ENCODE data around the gene ARMC9.
"Not testable (repeated sequence)": the region's sequence is repeated elsewhere in the genome, so short reads cannot be mapped to it uniquely, and the experiment has no call there.

ARMC9 gene

DNA sequence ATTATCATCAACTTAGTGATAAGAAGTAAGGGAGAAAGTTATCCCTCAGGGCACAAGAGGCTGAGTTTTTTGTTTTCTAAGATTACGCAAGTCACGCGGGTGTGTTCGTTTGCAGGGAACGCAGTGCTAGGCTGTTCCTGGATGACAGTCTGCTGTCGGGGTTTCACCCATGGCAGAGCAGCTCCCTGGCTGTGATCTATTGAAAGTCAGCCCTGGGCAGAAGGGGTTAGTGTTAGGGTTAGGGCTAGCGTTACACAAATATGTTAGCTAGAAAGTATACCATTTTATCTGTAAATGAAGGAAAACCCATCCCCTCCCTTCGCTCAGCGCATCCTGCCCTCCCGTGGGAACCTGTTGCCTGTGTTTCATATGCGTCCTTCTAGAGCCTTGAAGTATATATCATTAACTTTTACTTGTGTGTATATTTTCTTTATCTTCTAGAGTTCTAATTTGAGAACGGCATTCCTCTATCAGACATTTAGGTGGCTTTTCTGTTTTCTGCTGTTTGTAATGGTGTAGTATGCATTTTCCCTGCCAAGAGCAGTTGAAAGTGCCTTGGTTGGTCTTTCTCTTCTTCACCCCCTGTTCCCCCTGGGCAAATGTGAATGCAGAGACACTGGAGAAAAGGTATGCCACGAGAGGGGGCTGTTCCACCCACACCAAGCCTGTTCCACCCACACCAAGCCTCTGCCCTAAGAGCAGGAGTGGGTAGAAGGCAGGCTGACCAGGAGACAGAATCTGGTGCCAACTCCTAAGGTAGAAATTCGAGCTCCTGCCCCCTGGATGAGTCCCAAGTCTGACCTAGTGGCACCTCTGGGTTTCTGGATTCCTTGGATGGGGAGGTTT, 47.0 kb downstream of the ARMC9 start:
- DNase-seq = no peak

DNA sequence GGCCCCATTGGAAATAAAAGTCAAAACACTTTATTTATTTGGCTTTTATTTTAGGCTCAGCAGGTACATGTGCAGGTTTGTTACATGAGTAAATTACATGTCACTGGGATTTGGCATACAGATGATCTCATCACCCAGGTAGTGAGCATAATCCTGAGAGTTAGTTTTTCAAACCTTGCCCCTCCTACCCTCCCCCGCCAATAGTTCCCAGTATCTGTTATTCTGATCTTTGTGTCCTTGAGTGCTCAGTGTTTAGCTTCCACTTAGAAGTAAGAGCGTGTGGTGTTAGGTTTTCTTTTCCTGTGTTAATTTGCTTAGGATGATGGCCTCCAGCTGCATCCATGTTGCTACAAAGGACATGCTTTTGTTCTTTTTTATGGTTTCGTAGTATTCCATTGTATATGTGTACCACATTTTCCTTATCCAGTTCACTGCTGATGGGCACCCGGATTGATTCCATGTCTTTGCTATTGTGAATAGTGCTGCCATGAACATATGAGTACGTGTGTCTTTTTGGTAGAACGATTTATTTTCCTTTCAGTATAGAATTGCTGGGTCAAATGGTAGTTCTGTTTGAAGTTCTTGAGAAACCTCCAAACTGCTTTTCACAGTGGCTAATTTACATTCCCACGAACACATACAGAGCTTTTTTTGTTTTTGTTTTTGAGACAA, 47.9 kb downstream of the ARMC9 start:
- DNase-seq = no peak

DNA sequence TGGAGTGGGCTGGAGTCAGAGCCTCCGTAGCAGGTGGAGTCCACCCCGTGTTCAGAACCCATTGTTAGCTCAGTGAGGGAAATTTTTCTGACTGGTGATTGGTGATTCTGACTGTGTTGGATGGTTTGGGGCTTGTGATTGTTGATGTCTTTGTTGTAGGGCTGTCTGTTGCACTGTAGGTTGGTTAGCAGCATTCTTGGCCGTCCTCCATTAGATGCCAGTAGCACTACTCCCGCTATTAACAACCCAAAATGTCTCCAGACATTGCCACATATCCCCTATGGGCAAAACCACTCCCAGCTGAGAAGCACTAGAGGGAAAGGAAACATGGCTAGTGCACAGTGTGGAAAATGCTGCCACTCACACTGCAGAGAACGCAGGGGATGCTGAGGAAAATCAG, 51.7 kb downstream of the ARMC9 start:
- no peak for DNase-seq

DNA sequence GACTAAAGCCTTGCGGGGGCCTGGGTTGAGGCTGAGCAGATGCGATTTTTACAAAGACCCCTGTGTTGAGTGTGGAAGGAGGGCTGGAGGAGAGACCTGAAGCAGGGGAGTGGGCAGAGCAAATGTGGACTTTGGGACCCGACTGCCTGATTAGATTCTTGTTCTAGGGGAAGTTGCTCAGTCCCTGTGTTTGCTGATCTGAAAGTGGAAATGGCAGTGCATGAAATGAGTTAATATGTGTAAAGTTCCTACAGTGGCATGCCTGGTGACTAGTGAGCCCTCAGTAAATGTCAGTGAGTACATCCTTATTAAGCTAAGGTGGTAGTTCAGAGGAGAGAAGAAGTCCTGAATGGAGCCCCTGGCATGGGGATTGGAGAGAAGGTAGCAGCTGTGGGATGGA, 52.3 kb downstream of the ARMC9 start:
- no peak for DNase-seq

DNA sequence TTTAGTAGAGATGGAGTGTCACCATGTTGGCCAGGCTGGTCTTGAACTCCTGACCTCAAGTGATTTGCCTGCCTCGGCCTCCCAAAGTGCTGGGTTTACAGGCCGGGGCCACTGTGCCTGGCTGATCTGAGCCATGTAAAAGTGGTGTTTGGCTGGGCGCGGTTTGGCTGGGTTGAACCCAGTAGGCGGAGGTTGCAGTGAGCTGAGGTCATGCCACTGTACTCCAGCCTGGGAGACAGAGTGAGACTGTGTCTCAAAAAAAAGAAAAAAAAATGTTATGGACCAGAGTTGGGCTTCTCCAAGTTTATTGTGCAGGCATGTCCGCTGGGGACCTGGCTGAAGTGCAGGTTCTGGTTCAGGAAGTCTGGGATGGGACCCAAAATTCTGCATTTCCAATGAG, 54.9 kb downstream of the ARMC9 start:
- DNase-seq = not testable (repeated sequence)

DNA sequence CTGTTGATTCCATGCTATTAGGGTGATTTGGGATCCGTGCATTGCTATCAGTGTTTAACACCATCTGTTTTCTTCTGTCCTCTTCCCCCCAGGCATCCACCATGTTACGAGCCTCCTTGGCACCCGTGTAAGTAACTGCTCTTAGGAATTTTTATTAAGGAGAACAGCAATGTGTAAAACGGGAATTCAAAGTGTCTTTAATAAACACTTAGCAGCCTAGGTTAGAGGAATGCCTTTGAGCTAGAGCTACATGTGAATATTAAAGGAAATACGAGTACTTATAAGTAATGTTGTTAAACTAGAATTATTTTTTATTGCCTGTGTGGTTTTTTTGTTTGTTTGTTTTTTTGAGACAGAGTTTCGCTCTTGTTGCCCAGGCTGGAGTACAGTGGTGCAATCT, 58.1 kb downstream of the ARMC9 start:
- DNase-seq = peak; percentile 39

DNA sequence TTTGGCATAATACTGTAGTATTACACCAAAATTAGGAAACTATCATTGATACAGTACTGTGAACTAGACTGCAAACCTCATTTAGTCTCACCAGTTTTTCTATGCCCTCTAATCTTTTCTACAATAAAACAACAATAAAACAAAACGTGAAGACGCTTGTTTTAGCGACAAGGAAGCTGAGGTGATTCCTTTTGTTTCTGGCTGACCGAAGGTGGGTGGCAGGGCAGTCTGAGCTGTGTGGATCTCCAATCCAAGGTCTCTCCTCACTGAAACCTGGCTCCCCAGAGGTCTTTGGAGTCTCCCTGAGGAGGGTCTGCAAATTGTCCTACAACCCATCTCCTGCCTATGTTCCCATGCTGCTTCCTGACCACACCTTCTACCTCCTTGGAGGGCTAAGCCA, 59.3 kb downstream of the ARMC9 start:
- no peak for DNase-seq

DNA sequence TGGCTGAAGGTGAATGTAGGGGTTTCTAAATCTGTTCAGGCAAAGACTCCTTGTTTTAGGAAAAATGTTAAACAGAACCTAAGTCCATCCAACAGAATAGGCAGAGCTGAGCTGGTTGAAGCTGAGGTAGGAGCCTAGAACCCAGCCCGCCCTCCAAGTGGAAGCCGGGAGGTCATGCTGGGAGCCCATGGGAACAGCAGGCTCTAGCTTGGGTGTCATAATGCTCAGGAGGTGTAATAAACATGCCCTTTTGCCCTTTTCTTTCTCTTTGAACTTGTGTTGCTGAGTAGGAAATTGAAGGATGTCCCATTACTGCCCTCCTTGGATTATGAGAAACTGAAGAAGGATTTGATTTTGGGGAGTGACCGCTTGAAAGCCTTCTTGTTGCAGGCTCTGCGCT, 60.3 kb downstream of the ARMC9 start:
- DNase-seq = no peak

DNA sequence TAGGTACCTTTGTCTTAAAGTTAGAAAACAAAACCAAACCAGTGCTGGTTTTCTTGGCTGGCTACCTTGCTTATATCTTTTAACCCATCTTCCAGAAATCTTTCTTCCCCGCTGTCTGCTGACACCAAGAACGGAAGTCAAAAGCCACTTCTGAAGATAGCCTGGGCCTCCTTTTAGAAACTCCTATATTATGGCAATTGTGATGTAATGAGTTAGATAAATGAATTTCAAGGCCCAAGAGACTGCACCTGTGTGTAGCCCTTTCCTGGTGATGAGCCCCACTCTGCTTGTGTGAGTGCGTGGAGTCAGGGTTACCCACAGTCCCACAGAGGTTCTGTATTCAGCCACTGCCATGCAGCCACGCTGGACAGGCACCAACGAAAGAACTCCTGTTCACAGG, 60.7 kb downstream of the ARMC9 start:
- DNase-seq = no peak

DNA sequence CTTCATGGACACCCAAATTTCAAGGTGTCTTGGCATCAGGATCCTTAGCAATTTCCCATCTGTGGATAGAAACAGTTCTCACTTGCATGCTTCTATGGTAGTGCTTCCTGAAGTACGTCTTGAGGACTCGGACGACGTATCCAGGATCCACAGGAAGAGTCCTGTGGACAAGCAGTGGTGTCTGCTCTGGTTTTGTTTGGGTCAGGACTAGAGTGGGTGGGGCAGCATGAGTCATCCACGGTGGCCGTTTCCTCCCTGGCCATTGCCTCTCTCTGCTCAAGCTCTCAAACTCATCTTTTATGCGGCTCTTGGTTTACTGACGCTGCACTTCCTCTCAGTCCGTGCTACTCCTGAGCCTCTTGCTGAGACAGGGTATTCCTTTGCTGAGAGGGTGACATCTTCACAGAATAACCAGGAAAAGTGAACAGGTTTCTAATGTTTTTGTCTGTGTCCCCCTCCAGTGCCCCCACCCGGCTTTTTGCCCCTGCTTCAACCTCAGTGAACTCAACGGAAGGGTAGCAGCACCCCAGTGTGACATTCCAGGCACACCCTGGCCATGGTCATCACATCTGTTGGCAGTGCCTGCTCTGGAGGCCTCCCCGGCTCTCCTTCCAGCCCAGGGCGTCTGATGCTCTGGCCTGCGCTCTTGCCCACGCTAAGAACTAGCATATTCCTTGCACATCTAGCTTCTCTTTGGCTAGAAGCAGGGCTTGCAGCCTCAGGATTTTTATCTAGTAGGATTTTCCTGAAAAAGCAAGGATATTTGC, 62.2 kb downstream of the ARMC9 start:
- no peak for DNase-seq

DNA sequence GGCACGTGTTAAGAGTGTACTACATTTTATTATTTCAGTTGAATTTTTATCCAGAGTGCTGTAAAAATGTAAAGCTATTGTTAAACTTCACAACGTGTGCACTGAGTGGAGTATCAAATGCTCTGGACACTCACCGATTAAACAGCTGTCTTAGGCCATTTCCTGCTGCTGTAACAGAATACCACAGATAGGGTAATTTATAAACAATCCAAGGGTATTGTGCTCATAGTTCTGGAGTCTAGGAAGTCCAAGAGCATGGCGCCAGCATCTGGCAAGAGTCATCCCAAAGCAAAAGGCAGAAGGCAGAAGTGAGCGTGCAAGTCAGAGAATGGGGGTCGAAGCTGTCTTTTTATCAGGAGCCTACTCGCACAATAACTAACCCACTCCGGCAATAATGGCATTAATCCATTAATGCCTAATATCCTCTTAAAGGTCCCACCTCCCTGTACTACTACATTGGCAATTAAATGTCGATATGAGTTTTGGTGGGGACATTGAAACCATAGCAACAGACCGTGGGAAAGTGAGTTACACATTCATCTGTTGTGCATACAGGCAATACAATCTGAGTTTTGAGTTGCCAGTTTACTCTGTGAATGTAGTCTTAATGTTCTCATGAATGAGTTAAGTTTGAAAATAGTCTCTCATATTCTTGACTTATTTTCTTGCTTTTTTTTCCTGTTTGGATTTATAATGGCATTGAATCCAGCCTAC, 64.8 kb downstream of the ARMC9 start:
- DNase-seq = no peak

DNA sequence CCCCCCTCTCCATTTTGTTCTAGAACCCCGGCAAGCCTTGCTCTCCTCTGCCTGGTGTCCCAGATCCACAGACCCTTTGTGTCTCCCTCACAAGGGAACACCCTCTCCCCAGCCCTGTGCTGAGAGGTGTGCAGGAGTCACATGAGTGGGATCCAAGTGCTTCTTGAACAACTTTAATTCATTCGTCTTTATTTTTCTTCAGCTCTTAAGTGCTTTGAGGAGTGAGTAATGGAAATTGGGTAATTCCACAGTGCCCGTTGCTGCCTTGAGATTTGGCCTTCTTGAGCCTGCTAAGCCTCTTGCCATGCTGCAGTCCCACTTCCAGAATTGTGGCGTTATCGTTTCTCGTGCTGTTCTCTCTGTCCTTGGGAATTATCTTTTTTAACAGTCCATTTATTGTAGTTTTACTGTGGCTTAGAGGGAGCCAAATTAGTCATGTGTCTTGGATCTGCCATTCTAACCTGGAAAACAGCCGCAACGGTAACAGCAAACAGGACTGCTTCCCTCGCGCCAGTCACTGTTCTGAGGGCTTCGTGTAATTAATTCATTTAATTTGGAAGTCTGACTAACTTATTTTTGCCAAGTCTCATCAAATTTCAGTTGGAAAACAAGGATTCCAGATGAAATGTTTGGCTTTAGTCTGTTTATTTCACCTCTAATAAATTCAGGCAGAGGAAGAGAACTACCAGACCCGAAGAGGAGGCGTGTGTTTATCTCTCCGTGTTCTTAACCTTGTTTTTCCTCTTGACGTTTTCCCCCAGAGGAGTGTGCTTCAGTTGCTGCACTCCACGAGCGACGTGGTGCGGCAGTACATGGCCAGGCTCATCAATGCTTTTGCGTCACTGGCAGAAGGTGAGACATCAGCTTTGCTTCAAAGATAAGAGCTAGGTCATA, 72.0 kb downstream of the ARMC9 start:
- no peak for DNase-seq

DNA sequence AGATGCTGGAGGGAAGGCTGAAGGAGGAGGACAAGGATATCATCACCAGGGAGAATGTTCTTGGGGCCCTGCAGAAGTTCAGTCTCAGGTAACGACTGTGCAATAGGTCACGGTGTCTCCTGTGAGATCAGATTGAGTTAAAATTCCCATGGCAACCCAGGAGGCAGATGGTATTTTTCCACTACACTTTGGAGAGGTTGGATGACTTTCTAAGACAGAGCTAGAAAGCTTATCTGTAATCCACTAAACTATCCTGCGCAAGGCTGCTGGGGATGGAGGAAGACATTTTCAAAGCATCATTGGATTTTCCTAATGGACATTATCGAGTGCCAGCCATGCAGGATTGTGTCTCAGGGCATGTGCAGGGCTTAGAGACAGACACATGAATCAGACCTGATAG, 74.6 kb downstream of the ARMC9 start:
- no peak for DNase-seq

DNA sequence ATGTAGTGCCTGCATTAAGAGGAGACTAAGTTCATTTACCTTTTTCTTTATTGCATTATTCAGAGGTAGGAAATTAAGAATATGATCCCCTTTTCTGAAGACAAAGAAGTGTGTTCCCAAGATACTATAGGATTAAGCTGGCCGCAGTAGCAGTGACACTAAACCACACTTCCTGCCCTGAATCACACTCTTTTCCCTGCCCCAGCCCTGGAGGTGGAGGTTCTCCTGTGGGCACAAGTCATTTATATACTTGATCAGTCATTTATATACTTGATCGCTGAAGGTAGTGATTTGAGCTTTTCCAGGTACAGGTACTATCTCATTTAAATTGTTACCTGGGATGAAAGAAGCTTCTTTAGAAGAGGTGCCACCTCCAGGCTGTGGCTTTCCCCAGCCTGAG, 78.6 kb downstream of the ARMC9 start:
- no peak for DNase-seq

DNA sequence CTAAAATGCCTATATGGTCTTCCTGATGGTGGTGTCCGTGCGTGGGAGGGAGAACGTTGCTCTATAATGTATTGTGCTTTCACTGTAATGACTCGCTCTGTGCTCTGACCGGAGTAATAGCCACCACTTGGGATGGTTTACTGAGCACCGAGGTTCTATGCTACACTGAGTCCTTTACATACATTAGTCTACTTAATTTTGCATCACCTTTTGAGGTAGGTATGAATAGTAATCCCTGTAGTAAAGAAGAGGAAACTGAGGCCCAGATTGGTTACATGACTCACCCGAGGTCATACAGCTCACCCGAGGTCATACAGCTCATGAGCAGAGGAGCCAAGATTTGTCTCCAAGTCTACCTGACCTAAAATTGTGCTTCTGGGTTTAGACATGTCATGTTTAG, 79.5 kb downstream of the ARMC9 start:
- DNase-seq = no peak

DNA sequence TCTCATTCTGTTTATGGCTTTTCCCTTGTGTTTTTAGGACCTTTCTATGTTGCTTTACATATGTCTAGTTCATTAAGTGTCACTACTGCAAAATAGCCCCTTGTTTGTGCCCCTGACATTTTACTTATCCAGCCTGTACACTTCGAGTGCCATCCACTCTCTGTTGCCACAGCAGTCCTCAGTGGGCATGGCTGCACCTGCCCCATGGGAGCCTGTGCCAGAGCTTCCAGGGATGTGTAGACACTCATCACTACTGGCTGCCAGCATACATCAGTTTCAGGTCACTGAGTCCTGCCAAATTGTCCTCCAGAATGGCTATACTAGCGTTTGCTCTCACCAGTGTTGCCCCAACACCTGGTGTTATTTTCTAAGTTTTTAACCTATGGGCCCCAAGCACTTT, 80.4 kb downstream of the ARMC9 start:
- peak; percentile 21 for DNase-seq

DNA sequence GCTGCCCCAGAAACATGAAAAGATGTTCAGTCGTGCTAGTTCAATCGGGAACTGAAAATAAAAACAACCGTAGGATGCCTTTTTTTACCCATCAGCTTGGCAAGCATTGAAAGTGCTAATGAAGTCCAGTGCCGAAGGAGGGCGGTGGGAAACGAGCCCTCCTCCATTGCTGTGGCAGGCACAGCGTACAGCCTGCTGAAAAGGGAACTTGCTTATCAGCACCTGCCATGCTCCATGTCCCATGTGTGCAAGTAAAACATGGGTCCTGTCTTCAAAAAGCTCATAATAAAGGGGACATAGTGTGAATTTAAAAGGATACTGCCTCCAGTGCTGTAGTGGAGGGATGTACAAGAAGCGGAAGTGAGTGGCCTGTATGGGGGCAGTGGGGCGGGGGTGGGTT, 82.4 kb downstream of the ARMC9 start:
- no peak for DNase-seq

DNA sequence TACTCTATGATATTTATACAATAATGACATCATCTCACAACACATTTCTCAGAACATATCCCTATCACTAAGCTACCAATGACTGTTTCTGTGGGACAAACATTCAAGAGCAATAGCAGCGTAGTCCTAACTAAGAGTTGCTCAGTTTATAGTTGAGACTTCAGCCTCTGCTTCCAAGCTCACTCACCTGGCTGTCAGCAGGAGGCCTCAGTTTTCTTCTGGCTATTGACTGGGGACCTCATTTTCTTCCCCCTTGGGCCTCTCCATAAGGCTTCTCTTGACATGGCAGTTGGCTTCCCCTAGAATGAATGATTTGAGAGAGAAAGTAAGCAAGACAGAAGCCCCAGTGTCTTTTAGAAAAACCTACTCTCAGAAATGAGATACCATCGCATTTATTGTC, 85.9 kb downstream of the ARMC9 start:
- no peak for DNase-seq

DNA sequence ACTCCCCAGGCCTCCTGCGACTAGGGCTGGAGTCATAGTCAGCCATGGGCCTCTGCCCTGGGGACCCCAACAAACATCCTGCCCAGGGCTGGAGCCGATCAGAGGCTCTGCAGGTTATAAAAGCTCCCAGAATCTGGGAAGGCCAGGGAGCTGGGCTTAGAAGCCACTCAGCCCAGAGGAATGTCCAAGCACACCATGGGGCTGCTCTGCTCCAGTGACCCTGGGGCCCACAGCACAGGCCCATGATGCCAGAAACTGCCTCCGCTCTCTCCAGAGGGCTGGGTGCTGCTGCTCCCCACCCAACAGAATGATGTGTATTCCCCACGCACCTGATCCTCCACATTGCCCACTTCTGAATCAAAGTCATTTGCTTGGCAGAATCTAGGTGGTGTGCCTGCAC, 88.5 kb downstream of the ARMC9 start:
- DNase-seq = no peak

DNA sequence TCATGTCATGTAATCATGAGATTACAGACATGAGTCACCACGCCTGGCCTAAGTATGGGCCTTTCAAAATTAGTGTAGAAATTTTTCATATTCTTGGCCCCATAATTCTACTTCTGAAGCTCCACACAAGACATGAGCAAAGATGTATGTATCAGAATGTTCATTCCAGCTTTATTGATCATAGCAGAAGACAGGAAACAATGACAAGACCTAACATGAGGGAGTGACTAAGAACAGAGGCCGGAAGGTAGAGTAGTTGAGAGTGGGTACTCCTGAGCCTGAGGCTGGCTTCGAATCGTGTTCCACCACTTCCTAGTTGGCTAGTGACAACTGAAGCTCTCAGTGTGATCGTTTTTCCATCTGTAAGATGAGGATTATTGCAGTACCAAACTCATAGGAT, 89.3 kb downstream of the ARMC9 start:
- DNase-seq = no peak

DNA sequence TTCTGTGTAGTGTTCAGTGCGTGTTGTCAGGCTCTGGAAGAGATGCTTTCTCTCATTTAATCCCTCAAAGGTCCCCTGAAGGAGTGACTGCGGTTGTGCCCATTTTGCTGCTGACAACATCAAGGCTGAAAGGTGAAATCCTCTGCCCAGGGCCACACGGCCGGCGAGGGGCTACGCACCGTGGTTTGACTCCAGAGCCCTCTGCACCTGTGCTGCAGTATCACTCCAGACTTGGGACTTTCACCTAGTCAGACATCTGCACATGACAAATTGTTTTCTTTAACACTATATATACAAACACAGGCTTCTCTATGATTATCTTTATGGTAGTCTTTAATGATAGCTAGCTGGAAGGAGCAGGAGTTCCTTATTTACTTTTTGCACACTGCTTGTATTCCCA, 90.2 kb downstream of the ARMC9 start:
- no peak for DNase-seq

DNA sequence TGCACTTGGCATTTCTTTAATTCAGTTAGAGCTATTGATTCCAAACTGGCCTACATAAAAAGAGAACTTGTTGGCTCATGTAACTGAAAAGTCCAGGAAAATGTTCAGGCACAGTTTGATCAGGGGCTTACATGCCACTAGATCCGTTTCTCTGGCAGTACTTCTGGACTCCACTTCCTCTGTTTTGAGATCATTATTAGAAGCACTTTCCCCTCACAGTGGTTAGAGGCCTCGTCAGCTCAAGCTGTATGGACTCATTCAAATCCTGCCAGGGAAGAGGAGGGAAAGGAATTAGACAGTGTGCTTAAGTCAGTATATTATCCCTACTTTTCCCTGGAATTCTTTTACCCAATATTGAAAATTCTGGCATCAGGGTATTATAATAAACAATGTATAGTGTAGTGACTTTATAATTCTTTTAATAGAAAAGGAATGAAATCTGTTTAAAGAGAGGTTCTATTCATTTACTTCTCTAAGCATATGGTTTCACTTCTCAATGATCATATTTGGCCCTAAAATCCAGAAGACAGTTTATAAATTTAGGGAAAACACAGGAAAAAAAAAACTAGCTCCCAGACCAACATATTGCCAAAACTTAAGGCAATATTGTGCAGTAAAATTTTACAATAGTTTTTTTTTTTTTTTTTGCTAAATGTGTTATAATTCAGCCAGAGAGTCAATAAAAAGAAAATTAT, 92.0 kb downstream of the ARMC9 start:
- DNase-seq = no peak
